HG02759 (cell line): ENCODE measurements around the gene PNP.

Experiments
- ATAC-seq: cut with Tn5 transposase; IDR thresholded peaks from one replicate; pipeline ENCODE4 v1.9.1; 2021; ENCODE audit warnings: mild to moderate bottlenecking, moderate library complexity; ENCODE audit not compliant: unreplicated experiment

PNP gene

GRCh38 chr14:20454516-20455354 lies 14.5 kb upstream of the PNP start, which contains the start of the genes APEX1 and OSGEP:
Gene APEX1, plus strand, starts transcription at chr14:20455226. Its CDS starts 420 bp downstream, at chr14:20455646.
Gene OSGEP, minus strand, starts transcription at chr14:20454812. Its CDS starts 129 bp downstream, at chr14:20454683.
- ATAC-seq = peak; percentile 87

DNA sequence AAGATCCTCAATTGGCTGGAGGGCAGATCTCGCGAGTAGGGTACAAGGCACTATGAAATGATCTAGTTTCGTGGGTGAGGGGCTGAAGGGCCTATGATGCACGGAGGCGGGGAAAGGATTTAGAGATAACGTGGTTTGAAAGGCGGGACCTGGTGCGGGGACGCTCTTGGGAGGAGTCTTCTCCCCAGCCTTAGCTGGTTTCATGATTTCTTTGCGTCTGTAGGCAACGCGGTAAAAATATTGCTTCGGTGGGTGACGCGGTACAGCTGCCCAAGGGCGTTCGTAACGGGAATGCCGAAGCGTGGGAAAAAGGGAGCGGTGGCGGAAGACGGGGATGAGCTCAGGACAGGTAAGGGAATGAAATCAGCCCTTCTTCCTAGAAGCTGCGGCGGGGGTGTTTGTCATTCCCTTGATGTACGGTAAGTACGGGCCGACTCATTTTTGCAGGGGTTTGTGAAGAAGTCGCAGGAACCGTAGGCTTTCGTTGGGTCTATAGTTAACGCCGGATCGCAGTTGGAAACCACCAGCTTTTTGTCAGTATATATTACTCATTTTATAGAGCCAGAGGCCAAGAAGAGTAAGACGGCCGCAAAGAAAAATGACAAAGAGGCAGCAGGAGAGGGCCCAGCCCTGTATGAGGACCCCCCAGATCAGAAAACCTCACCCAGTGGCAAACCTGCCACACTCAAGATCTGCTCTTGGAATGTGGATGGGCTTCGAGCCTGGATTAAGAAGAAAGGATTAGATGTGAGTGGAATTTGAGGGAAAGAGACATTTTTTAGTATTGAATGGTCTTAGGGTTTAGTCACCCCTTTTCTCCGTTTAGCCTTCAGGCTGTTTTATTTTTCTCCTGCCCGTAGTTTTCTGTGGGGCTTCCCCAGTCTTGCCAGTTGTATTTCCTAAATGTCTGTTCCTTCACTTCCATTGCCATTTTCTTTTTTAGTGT lies 13.6 kb upstream of the PNP start:
- ATAC-seq = peak; percentile 55

- no peak for ATAC-seq
These were observed 12.2 kb upstream of the PNP start for GRCh38 chr14:20456971-20457370.

DNA sequence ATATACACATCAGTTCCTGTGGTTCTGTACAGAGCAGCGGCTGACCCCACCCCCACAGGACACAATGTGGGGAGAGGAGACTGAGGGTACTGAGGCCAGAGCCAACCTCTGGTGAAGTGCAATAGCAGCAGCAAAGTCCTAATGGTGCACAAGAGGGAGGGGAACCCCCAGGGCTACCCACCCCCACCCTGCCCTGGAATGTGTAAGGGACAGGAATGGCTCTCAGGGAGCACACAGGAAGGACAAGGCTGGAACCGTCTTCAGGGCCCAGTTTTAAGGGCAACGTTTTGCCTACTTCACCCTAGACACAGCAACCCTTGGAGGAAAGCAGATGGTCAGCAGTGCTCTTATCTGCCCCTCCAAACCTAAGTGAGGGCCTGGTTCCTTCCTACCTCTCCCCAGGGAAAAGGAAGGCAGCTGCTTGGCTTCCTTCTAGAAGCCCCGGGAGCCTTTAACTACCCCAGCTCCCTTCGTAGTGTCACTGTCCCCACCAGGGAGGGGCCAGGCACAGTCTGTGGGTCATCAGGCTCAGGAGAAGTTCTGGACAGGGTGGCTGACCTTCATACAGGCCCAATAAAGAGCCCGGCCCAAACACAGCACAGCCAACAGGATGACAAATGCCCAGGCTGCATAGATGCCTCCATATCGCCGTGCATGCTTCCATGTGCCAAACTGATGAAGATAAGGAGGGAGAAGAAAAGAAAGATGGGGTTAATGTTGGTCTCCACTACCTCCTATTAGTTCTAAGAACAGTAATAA lies 11.0 kb upstream of the PNP start:
- no peak for ATAC-seq

DNA sequence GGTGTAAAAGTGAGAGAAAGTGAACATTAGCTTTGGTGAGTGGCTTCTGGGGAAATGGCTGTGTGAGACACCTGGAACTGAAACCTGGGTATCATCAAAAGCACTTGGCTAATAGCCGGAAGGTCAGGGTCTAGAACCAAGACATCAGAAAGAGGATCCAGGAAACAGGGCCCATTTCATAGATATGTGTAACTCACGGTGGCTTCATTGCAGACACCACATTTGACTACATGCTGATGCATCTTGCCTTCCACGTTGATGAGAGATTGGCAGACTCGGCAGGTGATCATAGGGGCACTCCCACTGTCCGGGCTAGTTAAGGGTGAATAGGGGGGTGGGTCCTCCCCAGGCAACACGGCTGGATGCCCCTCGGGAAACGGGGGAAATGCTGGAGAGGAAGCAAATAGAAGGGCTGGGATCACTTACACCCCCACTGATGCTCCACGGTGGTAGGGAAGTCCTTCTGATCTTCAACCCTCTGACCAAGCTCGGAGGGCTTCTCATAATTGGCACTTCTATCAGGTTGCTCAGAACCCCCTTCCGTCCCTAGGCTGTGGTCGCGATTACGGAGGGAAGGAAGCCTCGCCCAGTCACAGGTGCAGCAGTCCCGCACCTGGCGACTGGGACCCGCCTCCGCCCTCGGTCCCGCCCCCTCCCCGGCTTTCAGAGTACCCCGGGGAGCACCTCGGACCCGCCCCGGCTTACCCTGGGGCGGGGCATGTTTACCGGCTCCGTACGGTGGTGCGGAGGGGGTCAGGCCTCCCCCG lies 8.6 kb upstream of the PNP start:
- ATAC-seq = peak; percentile 7

DNA sequence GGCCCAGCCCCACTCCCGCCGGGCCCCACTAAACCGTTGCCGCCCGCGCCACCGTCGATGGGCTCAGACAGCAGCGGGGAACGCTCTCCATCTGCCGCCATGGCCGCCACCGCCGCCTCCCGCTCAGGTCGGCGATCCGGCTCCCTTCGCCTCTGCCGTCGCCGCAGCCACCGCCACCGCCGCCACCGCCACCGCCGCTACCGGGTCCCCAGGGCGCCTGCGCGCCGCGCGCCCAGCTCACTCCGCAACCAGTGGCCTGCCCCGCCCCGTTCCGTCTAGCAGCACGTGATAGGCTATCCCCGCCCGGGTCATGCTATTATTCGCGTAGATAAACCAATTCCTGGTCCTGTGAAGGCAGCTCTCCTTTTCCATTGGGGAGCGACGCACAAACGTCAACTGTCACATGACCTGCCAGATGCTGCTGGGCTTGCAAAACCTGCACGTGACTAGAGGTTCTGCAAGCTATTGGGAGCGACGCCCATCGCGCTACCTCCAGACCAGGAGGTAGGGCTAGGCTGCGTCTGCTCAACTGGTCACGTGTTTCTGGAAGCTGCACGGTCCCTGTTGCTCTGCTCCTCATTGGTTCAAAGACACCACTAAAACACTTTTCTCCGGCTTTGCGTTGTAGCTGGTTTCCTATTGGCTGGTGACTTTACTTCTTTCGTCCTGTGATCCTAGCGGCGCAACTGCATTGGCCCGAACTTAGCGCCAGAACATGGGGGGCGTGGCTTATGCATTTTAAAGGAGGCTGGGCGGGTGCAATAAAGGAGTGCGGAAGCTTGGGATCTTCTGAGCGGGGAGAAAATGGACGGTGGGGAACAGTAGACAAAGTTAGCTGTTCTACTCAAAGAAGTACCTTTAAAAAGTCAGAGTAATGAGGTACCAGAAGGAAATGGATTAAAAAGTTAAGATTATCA lies 7.7 kb upstream of the PNP start, which contains the start of gene PIP4P1:
Gene PIP4P1 (minus strand): TSS at position 210 of the 917 bp plus-strand sequence. CDS start 109 bp downstream, at position 101.
- peak; percentile 95 for ATAC-seq

DNA sequence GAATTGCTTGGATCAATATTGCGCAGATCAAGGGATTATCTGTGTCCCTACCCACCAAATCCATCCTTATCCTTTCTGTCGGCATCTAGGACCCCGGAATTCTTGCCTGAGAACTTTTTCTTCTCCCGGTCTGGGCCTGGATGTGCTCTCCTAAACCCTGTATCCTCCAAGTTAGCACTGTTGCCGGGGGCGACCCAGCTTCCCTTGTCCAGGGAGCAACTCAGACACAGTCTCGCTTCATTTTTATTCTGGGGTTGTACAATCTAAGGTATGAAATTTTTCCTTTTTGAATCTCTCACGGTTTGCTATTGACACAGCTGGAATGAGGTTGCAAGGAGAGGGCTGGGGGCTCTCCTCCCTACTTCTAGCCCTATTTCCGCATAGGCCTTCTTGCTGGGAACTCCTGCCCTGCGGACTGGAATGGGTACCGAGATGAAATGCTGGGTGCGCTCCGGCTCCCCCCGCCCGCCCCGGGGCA lies 403 bp upstream of the PNP start:
- no peak for ATAC-seq

DNA sequence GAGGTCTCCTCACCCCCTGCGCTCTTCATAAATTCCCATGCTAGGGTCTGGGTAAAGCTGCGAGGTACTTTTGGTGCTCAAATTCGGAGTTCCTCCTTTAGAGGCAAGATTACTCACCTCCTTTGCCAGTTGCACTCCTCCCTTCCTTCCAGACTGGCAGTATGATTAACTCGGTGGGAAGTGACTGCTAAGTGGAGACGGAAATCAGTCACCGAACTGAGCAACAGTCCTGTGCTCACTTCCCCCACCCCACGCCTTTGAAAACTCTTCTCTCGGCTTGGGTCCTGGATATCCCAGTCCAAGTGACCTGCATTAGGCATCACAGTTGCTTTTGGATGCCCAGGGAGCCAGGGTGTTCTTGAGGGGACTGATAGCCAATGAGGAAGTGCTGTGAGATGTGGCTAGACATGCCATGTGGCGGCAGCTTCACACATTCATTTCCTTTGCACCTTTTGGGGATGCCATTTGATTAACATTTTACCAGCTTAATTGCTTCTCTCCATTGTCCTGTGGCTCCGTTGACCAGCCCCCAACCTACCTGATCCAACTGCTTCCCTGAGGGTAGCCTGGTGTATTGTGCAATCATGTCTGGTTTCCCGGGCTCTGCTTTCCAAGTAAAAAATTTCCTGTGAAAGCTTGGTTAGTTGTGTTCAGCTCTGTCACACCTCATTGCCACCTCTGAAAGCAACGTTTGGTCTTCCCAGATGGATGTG lies 840 bp downstream of the PNP start:
- peak; percentile 42 for ATAC-seq

- no peak for ATAC-seq
These were observed 1.3 kb downstream of the PNP start for GRCh38 chr14:20470603-20470901.

DNA sequence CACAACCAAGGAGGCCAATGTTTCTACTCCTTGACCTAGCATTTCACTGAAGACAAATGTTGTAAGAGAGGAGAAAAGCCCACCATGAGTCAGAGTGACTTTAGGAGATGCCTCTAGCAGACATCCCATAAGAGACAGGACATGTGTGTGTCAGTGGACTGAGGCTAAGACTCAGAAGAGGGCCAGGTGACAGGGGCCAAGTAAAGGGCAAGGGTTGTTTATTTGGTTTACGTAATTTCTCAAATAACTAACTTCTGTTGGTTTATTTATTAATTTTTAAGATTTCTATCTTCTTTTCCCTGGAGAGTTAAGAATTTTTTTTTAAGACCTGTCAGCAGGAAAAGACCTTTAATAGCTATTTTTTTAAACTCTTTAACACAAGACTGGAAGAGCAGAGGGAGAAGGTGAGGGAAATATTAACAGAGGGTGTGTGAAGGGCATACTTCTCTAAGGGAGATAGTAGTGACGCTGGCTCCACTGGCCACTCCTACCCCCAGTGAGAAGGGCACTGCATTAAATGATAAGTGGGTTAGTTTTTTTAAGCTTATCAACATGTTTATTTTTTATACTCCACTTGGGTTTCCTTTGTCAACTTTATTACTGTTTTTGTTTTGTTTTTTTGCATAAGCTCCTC lies 3.4 kb downstream of the PNP start:
- ATAC-seq = no peak

- ATAC-seq = no peak
These were observed 7.6 kb downstream of the PNP start for GRCh38 chr14:20476776-20477175.

GRCh38 chr14:20477211-20477876 lies 8.1 kb downstream of the PNP start:
- ATAC-seq = no peak

DNA sequence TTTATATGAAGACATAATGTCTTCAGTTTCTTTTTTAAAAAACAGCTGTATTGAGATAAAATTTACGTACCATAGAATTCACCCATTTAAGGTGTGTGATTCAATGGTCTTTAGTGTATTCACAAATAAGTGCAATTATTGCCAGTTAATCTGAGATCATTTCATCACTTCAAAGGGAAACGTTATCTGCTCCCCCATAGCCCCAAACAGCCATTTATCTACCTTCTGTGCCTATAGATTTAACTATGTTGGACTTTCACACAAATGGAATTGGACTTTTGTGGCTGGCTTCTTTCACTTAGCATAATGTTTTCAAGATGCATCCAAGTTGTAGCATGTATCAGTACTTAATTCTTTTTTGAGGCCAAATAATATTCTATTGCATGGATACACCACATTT lies 9.7 kb downstream of the PNP start:
- ATAC-seq = no peak

- no peak for ATAC-seq
These were observed 13.2 kb downstream of the PNP start for GRCh38 chr14:20482382-20482781.

DNA sequence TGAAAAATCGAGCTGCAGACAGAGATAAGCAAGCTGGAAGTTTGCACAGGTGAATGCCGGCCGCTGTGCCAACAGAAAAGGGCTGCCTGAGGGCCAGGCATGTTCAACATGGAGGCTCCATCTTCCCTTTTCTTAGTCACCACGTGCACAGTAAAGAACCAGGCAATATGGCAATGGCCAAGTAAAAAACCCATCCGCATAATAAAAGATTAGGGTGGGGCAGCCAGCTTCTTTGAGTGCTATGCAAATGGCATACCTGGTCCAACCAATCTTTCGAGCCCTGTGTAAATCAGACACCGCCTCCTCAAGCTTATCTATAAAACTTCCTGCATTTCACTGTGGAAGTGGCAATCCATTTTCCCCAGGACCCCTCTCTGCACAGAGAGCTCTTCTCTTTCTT lies 16.7 kb downstream of the PNP start:
- ATAC-seq = no peak

GRCh38 chr14:20486684-20487395 lies 17.6 kb downstream of the PNP start:
- ATAC-seq = no peak

GRCh38 chr14:20487396-20487725 lies 18.2 kb downstream of the PNP start:
- ATAC-seq = no peak
